Smooth muscle cell (in vitro differentiated cells): Measurements from ENCODE around the gene EFCC1. TPM values are rescaled to one million over a fixed set of nuclear protein-coding genes. Genes with fewer than 3 reads are reported as not detected.

ENCODE experiments used
- DNase-seq: peaks from one replicate; lab custom pipeline; 2025; ENCODE audit not compliant: unreplicated experiment; lab: John Stamatoyannopoulos, UW
- H2AFZ ChIP-seq: fragments of 200-600 bp; sonication (generic); 2 replicates; pipeline ENCODE4 v1.6.0; 2016; ENCODE audit warnings: antibody characterized with exemption, low read depth, mild to moderate bottlenecking
- H3F3A ChIP-seq: fragments of 200-600 bp; sonication (generic); 2 replicates; pipeline ENCODE4 v1.6.0; 2017; ENCODE audit warnings: antibody characterized with exemption, low read depth
- H3K27ac ChIP-seq: fragments of 200-600 bp; sonication (generic); 2 replicates; pipeline ENCODE4 v1.5.1; 2016; ENCODE audit warnings: low read depth, mild to moderate bottlenecking
- H3K27me3 ChIP-seq: fragments of 200-600 bp; sonication (generic); 2 replicates; pipeline ENCODE4 v1.6.1; 2016; ENCODE audit warnings: low read depth, mild to moderate bottlenecking
- H3K36me3 ChIP-seq: fragments of 200-600 bp; sonication (generic); 2 replicates; pipeline ENCODE4 v1.5.1; 2016; ENCODE audit warnings: low read depth
- H3K4me1 ChIP-seq: fragments of 200-600 bp; sonication (generic); 2 replicates; pipeline ENCODE4 v1.5.1; 2016; ENCODE audit warnings: low read depth
- H3K4me2 ChIP-seq: fragments of 200-600 bp; sonication (generic); 2 replicates; pipeline ENCODE4 v1.6.0; 2016; ENCODE audit warnings: mild to moderate bottlenecking
- H3K4me3 ChIP-seq: fragments of 200-600 bp; sonication (generic); 2 replicates; pipeline ENCODE4 v1.5.1; 2016; ENCODE audit warnings: mild to moderate bottlenecking
- H3K79me2 ChIP-seq: fragments of 200-600 bp; sonication (generic); 2 replicates; pipeline ENCODE4 v1.6.0; 2016; ENCODE audit warnings: low read depth, mild to moderate bottlenecking
- H3K9ac ChIP-seq: fragments of 200-600 bp; sonication (generic); 2 replicates; pipeline ENCODE4 v1.6.0; 2016; ENCODE audit warnings: low read depth
- H3K9me3 ChIP-seq: fragments of 200-600 bp; sonication (generic); replicated peaks from 2 replicates; pipeline ENCODE4 v1.5.1; 2016; ENCODE audit warnings: low read depth
- H4K20me1 ChIP-seq: fragments of 200-600 bp; sonication (generic); 2 replicates; pipeline ENCODE4 v1.6.0; 2016; ENCODE audit warnings: low read depth
- CTCF ChIP-seq: fragments of 200-600 bp; sonication (generic); IDR thresholded peaks from 2 replicates; pipeline ENCODE4 v1.5.1; 2017; ENCODE audit warnings: borderline replicate concordance, mild to moderate bottlenecking, antibody characterized with exemption; ENCODE audit not compliant: insufficient read depth, poor library complexity, severe bottlenecking
- WGBS: methylation state at CpG from one replicate; pipeline ENCODE4 v1.1.7; 2016; ENCODE audit warnings: low lambda C conversion rate; 5-methylcytosine and 5-hydroxymethylcytosine counted together
- polyA plus RNA-seq: library from polyadenylated mRNA; unstranded; fragments of >200 nt; fragmentation: Nextera tagmentation; extraction: Ambion mirVana; gene quantifications from 2 replicates; pipeline ENCODE4 v1.2.1, GENCODE V29; 2016
- total RNA-seq: library from RNA; depleted of rRNA; stranded (reverse); fragments of >200 nt; gene quantifications from 2 replicates; pipeline ENCODE4 v1.2.3, GENCODE V29; 2014

EFCC1 gene
- total and polyA plus RNA-seq, 2 experiments from 2014 or later = 0.26 TPM; not detected in 1

GRCh38 chr3:129031476-129032215, 30.5 kb downstream of the EFCC1 start:
- Histone ChIP-seq H3K4me1 (no peaks in the 10 kb centered on the region), H3K27ac (no peak overlapping the region), H3K4me2 (no peak overlapping the region), H3K4me3 (no peak overlapping the region), H3K79me2 (no peaks in the 10 kb centered on the region), H3K9me3 (no peaks in the 10 kb centered on the region), H3F3A (no peaks in the 10 kb centered on the region), H3K36me3 (no peaks in the 10 kb centered on the region), H2AFZ (no peak overlapping the region), H4K20me1 (no peaks in the 10 kb centered on the region), H3K27me3 (no peaks in the 10 kb centered on the region), H3K9ac (no peak overlapping the region)
- no peak for TF ChIP-seq CTCF
- no peak for DNase-seq
- 83% methylated on average over 10 of the region's 10 CpGs for WGBS

GRCh38 chr3:129032716-129033115, 31.6 kb downstream of the EFCC1 start:
- no peaks in the 10 kb centered on the region for H3K4me1 ChIP-seq
- H3K4me2 ChIP-seq = no peak overlapping the region
- no peak overlapping the region for H3K27ac ChIP-seq
- WGBS = 90% methylated on average over 14 of the region's 14 CpGs
- H2AFZ ChIP-seq = no peak overlapping the region
- no peaks in the 10 kb centered on the region for H3F3A ChIP-seq
- H3K4me3 ChIP-seq = no peak overlapping the region
- H3K9ac ChIP-seq = no peak overlapping the region
- H4K20me1 ChIP-seq = no peaks in the 10 kb centered on the region
- no peaks in the 10 kb centered on the region for H3K27me3 ChIP-seq
- no peak for DNase-seq
- H3K9me3 ChIP-seq = no peaks in the 10 kb centered on the region
- no peaks in the 10 kb centered on the region for H3K79me2 ChIP-seq
- H3K36me3 ChIP-seq = no peaks in the 10 kb centered on the region
- no peak for TF ChIP-seq CTCF

- H3K4me1 ChIP-seq = no peaks in the 10 kb centered on the region
- no peak for TF ChIP-seq CTCF
- H2AFZ ChIP-seq = no peak overlapping the region
- H3K9me3 ChIP-seq = no peaks in the 10 kb centered on the region
- WGBS = 82% methylated on average over 7 of the region's 7 CpGs
- no peaks in the 10 kb centered on the region for H3K79me2 ChIP-seq
- H3K27me3 ChIP-seq = no peaks in the 10 kb centered on the region
- no peaks in the 10 kb centered on the region for H3F3A ChIP-seq
- H3K27ac ChIP-seq = no peak overlapping the region
- H3K36me3 ChIP-seq = no peaks in the 10 kb centered on the region
- no peak overlapping the region for H3K4me3 ChIP-seq
- no peak overlapping the region for H3K4me2 ChIP-seq
- no peak for DNase-seq
- no peaks in the 10 kb centered on the region for H4K20me1 ChIP-seq
- H3K9ac ChIP-seq = no peak overlapping the region
Measured at GRCh38 chr3:129033151-129033550, 32.0 kb downstream of the EFCC1 start.

GRCh38 chr3:129033633-129034321, 32.7 kb downstream of the EFCC1 start:
- Histone ChIP-seq H3K4me1 (no peaks in the 10 kb centered on the region), H3K4me3 (no peak overlapping the region), H3K9ac (no peak overlapping the region), H3K9me3 (no peaks in the 10 kb centered on the region), H3K27me3 (no peaks in the 10 kb centered on the region), H3K79me2 (no peaks in the 10 kb centered on the region), H3K4me2 (no peak overlapping the region), H4K20me1 (no peaks in the 10 kb centered on the region), H3K36me3 (no peaks in the 10 kb centered on the region), H2AFZ (no peak overlapping the region), H3F3A (no peaks in the 10 kb centered on the region), H3K27ac (no peak overlapping the region)
- no peak for TF ChIP-seq CTCF
- WGBS = 93% methylated on average over 12 of the region's 12 CpGs
- no peak for DNase-seq
